Calu3 (cell line): ENCODE data around the gene SLC47A2. TPM values are rescaled to one million over a fixed set of nuclear protein-coding genes. Genes with fewer than 3 reads are reported as not detected.

Experiments
- BruUV-seq: library from RNA; stranded (reverse); fragments of 400-500 nt; replicated peaks from 2 replicates; lab custom pipeline; 2021; lab: Mats Ljungman, UMichigan
- CTCF ChIA-PET: fragments of 300-600 bp; sonication (Branson Sonifier 250); formaldehyde crosslinking; loops from one replicate; lab custom pipeline; 2022; ENCODE audit warnings: antibody characterized with exemption; lab: Charles Lee
- DNase-seq: peaks from one replicate; pipeline ENCODE4 v3.0.0; 2022
- H3K27ac Mint-ChIP-seq: one replicate; pipeline ENCODE4 v1.8.0; 2022; ENCODE audit warnings: mixed read lengths; ENCODE audit not compliant: unreplicated experiment
- H3K27me3 Mint-ChIP-seq: one replicate; pipeline ENCODE4 v1.8.0; 2022; ENCODE audit warnings: mixed read lengths; ENCODE audit not compliant: unreplicated experiment
- H3K36me3 Mint-ChIP-seq: one replicate; pipeline ENCODE4 v1.8.0; 2022; ENCODE audit warnings: mild to moderate bottlenecking, moderate library complexity, mixed read lengths; ENCODE audit not compliant: insufficient read depth, unreplicated experiment
- H3K4me1 Mint-ChIP-seq: one replicate; pipeline ENCODE4 v1.8.0; 2022; ENCODE audit warnings: mild to moderate bottlenecking, low read depth, mixed read lengths; ENCODE audit not compliant: unreplicated experiment
- H3K4me3 Mint-ChIP-seq: one replicate; pipeline ENCODE4 v1.8.0; 2022; ENCODE audit warnings: mild to moderate bottlenecking, low read depth, moderate library complexity, mixed read lengths; ENCODE audit not compliant: unreplicated experiment
- H3K9me3 Mint-ChIP-seq: one replicate; pipeline ENCODE4 v1.8.0; 2022; ENCODE audit warnings: low read depth, mixed read lengths; ENCODE audit not compliant: unreplicated experiment
- intact Hi-C: fragments of 100-400 bp; cut with micrococcal nuclease; formaldehyde crosslinking; loops from one replicate; pipeline ENCODE4 v1.10.0; 2022; ENCODE audit not compliant: unreplicated experiment
- total RNA-seq: library from RNA; stranded (reverse); gene quantifications from 2 replicates; pipeline ENCODE4 v1.2.3, GENCODE V29; 2022
- TF ChIP-seq, protein P1 (sequence below): fragments of 200-600 bp; IDR thresholded peaks from one replicate; pipeline ENCODE4 v1.8.0; 2022; ENCODE audit warnings: antibody characterized with exemption; ENCODE audit not compliant: unreplicated experiment

Gene SLC47A2
- total RNA-seq, 1 experiment from 2014 or later = not detected

DNA sequence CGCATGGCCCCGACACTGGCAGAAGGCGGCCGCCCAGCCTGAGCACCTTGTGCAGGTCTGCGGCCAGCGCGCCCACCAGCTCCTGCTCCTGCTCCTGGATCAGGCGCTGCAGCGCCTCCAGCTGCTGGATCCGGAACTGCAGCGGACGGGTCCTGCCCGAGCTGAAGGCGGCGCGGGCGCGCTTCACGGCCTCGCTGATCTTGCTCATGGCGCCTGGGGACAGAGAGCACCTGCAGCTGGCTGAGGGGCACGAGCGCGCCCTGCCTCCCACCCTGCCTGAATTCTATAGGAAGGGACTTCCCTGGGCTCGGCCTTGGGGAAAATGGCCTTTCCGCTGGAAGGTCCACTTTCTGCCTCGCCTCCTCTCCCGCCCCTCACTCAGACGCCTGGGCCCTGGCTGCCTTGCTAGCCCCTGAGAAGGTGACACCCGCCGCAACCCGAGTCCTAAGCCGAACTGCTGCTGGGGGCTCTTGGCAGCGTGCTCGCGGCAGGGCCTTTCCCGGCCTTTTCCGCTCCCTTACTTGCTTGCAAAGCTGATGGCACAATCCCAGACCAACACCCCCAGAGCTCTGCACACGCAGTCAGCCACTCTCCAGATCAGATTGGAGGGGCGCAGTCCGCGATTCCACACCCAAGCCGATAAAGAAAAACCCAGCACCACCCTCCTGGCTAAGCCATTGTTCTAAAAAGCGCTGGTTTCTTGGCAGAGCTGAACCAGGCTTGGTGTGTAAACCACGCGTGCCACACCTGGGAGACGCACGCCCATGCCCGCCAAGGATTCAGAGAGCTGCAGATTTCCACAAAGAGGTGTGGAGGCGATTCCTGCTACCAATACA, 28.8 kb upstream of the SLC47A2 start:
- Mint-ChIP-seq H3K4me3 (peak overlapping the region; percentile 68), H3K27ac (no peak overlapping the region), H3K36me3 (peaks cover 17% of the 10 kb centered on the region), H3K27me3 (no peaks in the 10 kb centered on the region), H3K9me3 (no peaks in the 10 kb centered on the region), H3K4me1 (peaks cover 15% of the 10 kb centered on the region)
- TF ChIP-seq, protein P1, sequence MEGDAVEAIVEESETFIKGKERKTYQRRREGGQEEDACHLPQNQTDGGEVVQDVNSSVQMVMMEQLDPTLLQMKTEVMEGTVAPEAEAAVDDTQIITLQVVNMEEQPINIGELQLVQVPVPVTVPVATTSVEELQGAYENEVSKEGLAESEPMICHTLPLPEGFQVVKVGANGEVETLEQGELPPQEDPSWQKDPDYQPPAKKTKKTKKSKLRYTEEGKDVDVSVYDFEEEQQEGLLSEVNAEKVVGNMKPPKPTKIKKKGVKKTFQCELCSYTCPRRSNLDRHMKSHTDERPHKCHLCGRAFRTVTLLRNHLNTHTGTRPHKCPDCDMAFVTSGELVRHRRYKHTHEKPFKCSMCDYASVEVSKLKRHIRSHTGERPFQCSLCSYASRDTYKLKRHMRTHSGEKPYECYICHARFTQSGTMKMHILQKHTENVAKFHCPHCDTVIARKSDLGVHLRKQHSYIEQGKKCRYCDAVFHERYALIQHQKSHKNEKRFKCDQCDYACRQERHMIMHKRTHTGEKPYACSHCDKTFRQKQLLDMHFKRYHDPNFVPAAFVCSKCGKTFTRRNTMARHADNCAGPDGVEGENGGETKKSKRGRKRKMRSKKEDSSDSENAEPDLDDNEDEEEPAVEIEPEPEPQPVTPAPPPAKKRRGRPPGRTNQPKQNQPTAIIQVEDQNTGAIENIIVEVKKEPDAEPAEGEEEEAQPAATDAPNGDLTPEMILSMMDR = peak; percentile 79
- peak; percentile 89 for DNase-seq
- intact Hi-C loops = loop anchor here (10.0 kb wide), 1 partner anchor 90 kb away; no protein-coding TSS in a partner anchor
- CTCF ChIA-PET = interaction anchor here (0.5 to 1.0 kb wide), 6 partner anchors 9 to 748 kb away, joined by 3 to 6 read pairs (median 3); partner anchors contain the start of gene SLC47A2
- no TSS peak for BruUV-seq

DNA sequence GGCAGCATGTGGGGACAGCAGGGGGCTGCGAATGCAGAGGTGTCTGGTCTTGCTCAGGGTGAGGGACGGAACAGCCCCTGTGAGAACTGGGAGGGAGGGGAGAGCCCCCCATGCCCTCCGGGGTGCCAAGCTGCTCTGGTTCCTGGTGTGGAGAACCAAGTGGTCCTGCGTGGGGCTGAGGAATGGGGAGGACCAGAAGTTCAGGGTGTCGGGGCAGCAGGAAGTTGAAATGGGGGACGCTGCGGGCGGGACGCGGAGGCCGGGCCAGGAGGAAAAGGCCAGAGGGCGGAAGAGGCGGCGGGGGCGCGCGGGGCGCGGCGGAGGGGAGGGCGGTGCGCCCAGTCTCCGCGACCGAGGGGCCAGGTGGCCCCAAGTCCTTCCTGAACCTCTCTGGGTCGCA, 28.1 kb upstream of the SLC47A2 start:
- no peak for DNase-seq
- no TSS peak for BruUV-seq
- H3K9me3 Mint-ChIP-seq = no peaks in the 10 kb centered on the region
- no peaks in the 10 kb centered on the region for H3K27me3 Mint-ChIP-seq
- H3K27ac Mint-ChIP-seq = no peak overlapping the region
- CTCF ChIA-PET = interaction anchor here (0.5 to 0.8 kb wide), 5 partner anchors 18 to 747 kb away, joined by 3 to 6 read pairs (median 3); partner anchors contain the start of gene SLC47A2
- H3K4me1 Mint-ChIP-seq = peaks cover 14% of the 10 kb centered on the region
- peak overlapping the region; percentile 68 for H3K4me3 Mint-ChIP-seq
- intact Hi-C loops = loop anchor here (10.0 kb wide), 1 partner anchor 90 kb away; no protein-coding TSS in a partner anchor
- TF ChIP-seq, protein P1 = no peak
- peaks cover 17% of the 10 kb centered on the region for H3K36me3 Mint-ChIP-seq

DNA sequence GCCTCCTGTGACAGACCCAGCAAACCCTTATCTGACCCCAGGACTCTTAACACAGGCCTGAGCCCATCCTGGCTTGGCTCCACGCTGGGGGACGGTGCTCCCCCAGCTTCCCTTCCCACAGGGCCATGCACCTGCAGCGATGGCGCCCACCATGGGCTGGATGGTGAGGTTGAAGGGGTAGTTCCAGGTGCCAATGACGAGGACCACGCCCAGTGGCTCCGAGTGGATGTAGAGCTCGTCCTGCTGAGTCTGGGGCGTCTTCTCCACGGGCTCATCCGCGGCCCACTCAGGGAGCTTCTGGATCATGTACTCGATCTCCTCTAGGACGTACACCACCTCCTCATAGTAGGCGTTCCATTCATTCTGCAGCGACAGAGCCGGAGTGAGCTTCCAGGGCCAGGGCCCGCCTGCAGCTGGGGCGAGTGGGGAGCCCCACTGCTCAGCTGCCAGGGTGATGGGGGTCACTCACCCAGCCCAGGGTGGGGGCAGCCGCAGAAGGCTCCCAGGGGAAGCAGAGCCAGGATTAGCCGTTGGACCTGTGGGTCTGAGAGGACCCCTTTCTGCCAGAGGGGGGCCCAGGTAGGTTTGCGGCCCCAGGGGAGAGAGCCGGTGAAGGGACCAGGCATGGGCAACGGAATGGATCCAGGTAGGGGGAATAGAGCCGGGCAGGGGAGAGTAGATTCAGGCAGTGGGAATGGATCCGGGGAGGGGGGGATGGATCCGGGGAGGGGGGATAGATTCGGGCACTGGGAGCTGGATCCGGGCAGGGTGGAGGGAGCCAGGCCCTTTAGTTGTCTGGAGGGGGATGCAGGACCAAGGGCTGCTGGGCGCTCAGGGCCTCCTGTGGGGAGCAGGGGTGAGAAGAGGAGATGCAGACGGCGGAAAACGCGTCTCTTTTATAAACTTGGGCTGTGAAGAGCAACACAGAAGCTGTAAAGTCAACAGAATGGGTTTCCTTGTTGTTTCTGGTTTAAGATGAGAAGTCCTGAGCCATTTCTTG, 27.0 kb upstream of the SLC47A2 start:
- Mint-ChIP-seq H3K9me3 (no peaks in the 10 kb centered on the region), H3K4me3 (peak overlapping the region; percentile 68), H3K27ac (no peak overlapping the region), H3K36me3 (peaks cover 17% of the 10 kb centered on the region), H3K4me1 (peaks cover 6% of the 10 kb centered on the region), H3K27me3 (no peaks in the 10 kb centered on the region)
- TF ChIP-seq, protein P1 = no peak
- intact Hi-C loops = loop anchor here (10.0 kb wide), 1 partner anchor 89 kb away; no protein-coding TSS in a partner anchor
- BruUV-seq = no TSS peak
- CTCF ChIA-PET = no interaction called here
- no peak for DNase-seq

DNA sequence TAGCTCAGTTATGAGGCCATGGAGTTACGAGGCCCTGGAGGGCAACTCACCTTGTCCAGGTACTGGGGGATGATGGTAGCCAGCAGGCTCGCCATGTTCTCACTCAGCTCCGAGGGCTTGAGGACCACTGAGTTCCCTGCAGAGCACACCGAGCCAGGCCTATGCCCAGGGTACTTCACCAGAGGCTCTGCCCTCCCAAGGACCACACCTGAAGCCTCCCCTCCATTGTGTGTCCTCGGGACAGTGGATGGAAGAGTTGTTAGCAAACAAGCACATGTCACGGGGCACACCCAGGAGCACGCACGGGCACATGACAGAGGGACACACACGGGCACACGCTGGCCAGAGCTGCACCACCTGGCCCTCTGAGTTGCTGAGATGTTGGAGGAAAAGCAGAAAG, 26.1 kb upstream of the SLC47A2 start:
- no peaks in the 10 kb centered on the region for H3K9me3 Mint-ChIP-seq
- H3K36me3 Mint-ChIP-seq = peaks cover 13% of the 10 kb centered on the region
- peaks cover 6% of the 10 kb centered on the region for H3K4me1 Mint-ChIP-seq
- CTCF ChIA-PET = no interaction called here
- intact Hi-C loops = loop anchor here (10.0 kb wide), 1 partner anchor 88 kb away; no protein-coding TSS in a partner anchor
- no peak overlapping the region for H3K27ac Mint-ChIP-seq
- TF ChIP-seq, protein P1 = no peak
- no TSS peak for BruUV-seq
- no peak for DNase-seq
- no peaks in the 10 kb centered on the region for H3K27me3 Mint-ChIP-seq
- no peak overlapping the region for H3K4me3 Mint-ChIP-seq
